Tibial nerve (tissue), 3 donors: ENCODE data around the gene RHOJ.

ENCODE experiments used
- POLR2A ChIP-seq, 2 donors: fragments of 450-650 bp; IDR thresholded peaks; one replicate each; pipeline ENCODE4 v1.6.1; 2017; ENCODE audit warnings: antibody characterized with exemption in 2 of 2, mild to moderate bottlenecking in 2 of 2, moderate library complexity in 2 of 2
- TF ChIP-seq, protein P1 (sequence below), 5 experiments: fragments of 200-600 bp in 3 of 5; fragments of 450-650 bp in 2 of 5; sonication (generic) in 3 of 5; IDR thresholded peaks; one replicate each; pipeline ENCODE4 v1.5.1; 2016 to 2019; ENCODE audit warnings: antibody characterized with exemption in 5 of 5, mild to moderate bottlenecking in 3 of 5, moderate library complexity in 2 of 5

DNA sequence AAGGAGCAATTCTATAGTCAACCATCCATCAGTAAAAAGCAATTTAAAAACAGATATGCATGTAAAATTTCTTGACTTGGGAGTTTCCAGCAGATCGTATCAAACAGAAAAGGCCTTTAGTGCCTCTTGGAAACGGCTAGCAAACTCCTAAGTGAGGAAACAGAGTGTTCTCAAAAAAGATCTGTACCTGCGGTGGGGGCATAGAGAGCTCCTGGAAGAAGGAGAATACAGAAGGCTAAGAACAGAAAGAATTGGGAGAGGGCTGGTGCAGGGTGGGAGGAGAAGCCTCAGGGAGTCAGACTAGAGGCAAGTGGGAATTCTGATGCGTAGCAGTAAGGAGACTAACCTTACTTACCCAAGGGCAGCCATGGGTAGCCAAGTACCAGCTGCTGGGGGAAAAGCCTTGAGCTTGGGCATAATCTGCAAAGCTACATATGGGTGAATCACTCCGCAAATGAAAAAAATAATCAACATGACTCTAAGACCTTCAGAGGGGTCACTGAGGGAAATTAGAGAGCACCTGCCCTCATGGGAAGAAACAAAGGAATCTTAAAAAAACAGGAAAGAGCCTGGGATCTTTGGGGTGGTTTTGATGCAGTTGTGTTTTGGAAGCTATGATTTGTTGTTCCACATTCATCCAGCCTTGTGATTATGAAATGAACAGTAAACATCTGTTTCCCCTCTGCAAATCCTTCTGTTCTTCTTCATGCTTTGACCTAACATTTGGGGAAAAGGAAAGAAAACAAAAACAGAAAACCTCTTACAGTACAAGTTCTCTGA, 10.4 kb downstream of the RHOJ start:
- TF ChIP-seq POLR2A (IDR thresholded peaks at IDR 0.05): no peak
- TF ChIP-seq, protein P1, sequence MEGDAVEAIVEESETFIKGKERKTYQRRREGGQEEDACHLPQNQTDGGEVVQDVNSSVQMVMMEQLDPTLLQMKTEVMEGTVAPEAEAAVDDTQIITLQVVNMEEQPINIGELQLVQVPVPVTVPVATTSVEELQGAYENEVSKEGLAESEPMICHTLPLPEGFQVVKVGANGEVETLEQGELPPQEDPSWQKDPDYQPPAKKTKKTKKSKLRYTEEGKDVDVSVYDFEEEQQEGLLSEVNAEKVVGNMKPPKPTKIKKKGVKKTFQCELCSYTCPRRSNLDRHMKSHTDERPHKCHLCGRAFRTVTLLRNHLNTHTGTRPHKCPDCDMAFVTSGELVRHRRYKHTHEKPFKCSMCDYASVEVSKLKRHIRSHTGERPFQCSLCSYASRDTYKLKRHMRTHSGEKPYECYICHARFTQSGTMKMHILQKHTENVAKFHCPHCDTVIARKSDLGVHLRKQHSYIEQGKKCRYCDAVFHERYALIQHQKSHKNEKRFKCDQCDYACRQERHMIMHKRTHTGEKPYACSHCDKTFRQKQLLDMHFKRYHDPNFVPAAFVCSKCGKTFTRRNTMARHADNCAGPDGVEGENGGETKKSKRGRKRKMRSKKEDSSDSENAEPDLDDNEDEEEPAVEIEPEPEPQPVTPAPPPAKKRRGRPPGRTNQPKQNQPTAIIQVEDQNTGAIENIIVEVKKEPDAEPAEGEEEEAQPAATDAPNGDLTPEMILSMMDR (IDR thresholded peaks at IDR 0.05): no peak
